ENCODE results near the gene TPCN1. TPM values are rescaled to one million over a fixed set of nuclear protein-coding genes. Genes with fewer than 3 reads are reported as not detected.

Gene TPCN1
- 24.4 and 42.5 TPM in 2 replicates for total RNA-seq

GRCh38 chr12:113221181-113221996, at the start of gene TPCN1:
Gene TPCN1 (plus strand): TSS chr12:113221464. CDS start chr12:113226853, 5,389 bp downstream.

GRCh38 chr12:113185180-113186032, 35.9 kb upstream of the TPCN1 start, which contains the start of the genes DDX54 and RITA1:
Gene DDX54 (minus strand): TSS chr12:113185478. CDS start chr12:113185451, 27 bp downstream.
Gene RITA1 (plus strand): TSS chr12:113185721. CDS start chr12:113186747, 1,026 bp downstream.

GRCh38 chr12:113334786-113335539, 113.7 kb downstream of the TPCN1 start, which contains the start of gene SLC8B1:
Gene SLC8B1 (minus strand): TSS chr12:113335109. CDS start chr12:113332878, 2,231 bp downstream.

Other genes starting within 250 kb of the TPCN1 start
- gene OAS2, start 242.9 kb upstream of the TPCN1 start, total RNA-seq, result 2.9 and 3.3 TPM in 2 replicates
- gene DTX1, start 164.7 kb upstream of the TPCN1 start, total RNA-seq, result 0.83 TPM in 1 of 2 replicates, not detected in the other
- gene RASAL1, start 85.7 kb upstream of the TPCN1 start, total RNA-seq, result not detected in 2 replicates
- not detected in 2 replicates for gene CFAP73, start 71.7 kb upstream of the TPCN1 start, total RNA-seq
- gene DDX54, start 36.0 kb upstream of the TPCN1 start, total RNA-seq, result 29.8 and 30.3 TPM in 2 replicates
- gene RITA1, start 35.7 kb upstream of the TPCN1 start, total RNA-seq, result 20.3 and 21.5 TPM in 2 replicates
- gene SLC8B1, start 113.6 kb downstream of the TPCN1 start, total RNA-seq, result 24.7 and 37.7 TPM in 2 replicates
- gene PLBD2, start 137.1 kb downstream of the TPCN1 start, total RNA-seq, result 59.1 and 102 TPM in 2 replicates
- not detected in 2 replicates for gene SDS, start 182.4 kb downstream of the TPCN1 start, total RNA-seq
- 5.8 and 6.1 TPM in 2 replicates for gene SDSL, start 200.9 kb downstream of the TPCN1 start, total RNA-seq